GM23248 (cell line): ENCODE data around the gene TMIGD3. TPM values are rescaled to one million over a fixed set of nuclear protein-coding genes. Genes with fewer than 3 reads are reported as not detected.

ENCODE experiments used
- DNase-seq: peaks from one replicate; pipeline ENCODE4 v3.0.0-alpha.2; 2015
- H2AFZ ChIP-seq: fragments of 200-600 bp; sonication (generic); 2 replicates; pipeline ENCODE4 v1.6.1; 2016; ENCODE audit warnings: antibody characterized with exemption
- H3F3A ChIP-seq: fragments of 200-600 bp; sonication (generic); 2 replicates; pipeline ENCODE4 v1.6.1; 2016; ENCODE audit warnings: mild to moderate bottlenecking, antibody characterized with exemption, mixed run types; ENCODE audit not compliant: insufficient read depth
- H3K27ac ChIP-seq: fragments of 200-600 bp; sonication (generic); 2 replicates; pipeline ENCODE4 v1.5.1; 2016; ENCODE audit warnings: mild to moderate bottlenecking
- H3K27me3 ChIP-seq: fragments of 200-600 bp; sonication (generic); replicated peaks from 2 replicates; pipeline ENCODE4 v1.6.1; 2016; ENCODE audit warnings: mild to moderate bottlenecking; ENCODE audit not compliant: insufficient read depth
- H3K36me3 ChIP-seq: fragments of 200-600 bp; sonication (generic); 2 replicates; pipeline ENCODE4 v1.6.1; 2016; ENCODE audit warnings: low read depth, mild to moderate bottlenecking
- H3K4me1 ChIP-seq: fragments of 200-600 bp; sonication (generic); 2 replicates; pipeline ENCODE4 v1.6.1; 2016; ENCODE audit warnings: mild to moderate bottlenecking; ENCODE audit not compliant: insufficient read depth
- H3K4me2 ChIP-seq: fragments of 200-600 bp; sonication (generic); one replicate; pipeline ENCODE4 v1.6.1; 2016; ENCODE audit warnings: mild to moderate bottlenecking; ENCODE audit not compliant: unreplicated experiment
- H3K4me3 ChIP-seq: fragments of 200-600 bp; sonication (generic); 2 replicates; pipeline ENCODE4 v1.5.1; 2016; ENCODE audit warnings: mild to moderate bottlenecking
- H3K79me2 ChIP-seq: fragments of 200-600 bp; sonication (generic); 2 replicates; pipeline ENCODE4 v1.6.1; 2016; ENCODE audit warnings: mild to moderate bottlenecking; ENCODE audit not compliant: insufficient read depth
- H3K9ac ChIP-seq: fragments of 200-600 bp; sonication (generic); 2 replicates; pipeline ENCODE4 v1.6.1; 2016; ENCODE audit warnings: mild to moderate bottlenecking
- H3K9me2 ChIP-seq: fragments of 200-600 bp; sonication (generic); 2 replicates; pipeline ENCODE4 v1.6.1; 2016; ENCODE audit warnings: mixed run types, mild to moderate bottlenecking, moderate library complexity; ENCODE audit not compliant: insufficient read depth
- H3K9me3 ChIP-seq: fragments of 200-600 bp; sonication (generic); one replicate; pipeline ENCODE4 v1.6.1; 2017; ENCODE audit warnings: low read depth
- H4K20me1 ChIP-seq: fragments of 200-600 bp; sonication (generic); 2 replicates; pipeline ENCODE4 v1.6.0; 2016; ENCODE audit not compliant: insufficient read depth
- EZH2 ChIP-seq: fragments of 200-600 bp; sonication (generic); IDR thresholded peaks from 2 replicates; pipeline ENCODE4 v1.6.1; 2018; ENCODE audit warnings: antibody characterized with exemption, mild to moderate bottlenecking; ENCODE audit not compliant: insufficient read depth, poor library complexity, severe bottlenecking
- EZH2phosphoT487 ChIP-seq: fragments of 200-600 bp; sonication (generic); IDR thresholded peaks from 2 replicates; pipeline ENCODE4 v1.6.1; 2018; ENCODE audit warnings: antibody characterized with exemption, moderate library complexity, mild to moderate bottlenecking, low read depth; ENCODE audit not compliant: insufficient read depth
- whole genome bisulfite sequencing, 2 experiments: methylation state at CpG; one replicate each; pipeline ENCODE4 v1.1.6; 2015 to 2017; ENCODE audit warnings: low lambda C conversion rate in 2 of 2, low coverage in 1 of 2; ENCODE audit errors: missing lambda C conversion rate in 2 of 2; 5-methylcytosine and 5-hydroxymethylcytosine counted together
- in situ Hi-C: fragments of 300-500 bp; cut with MboI; formaldehyde crosslinking; loops from 2 replicates; pipeline ENCODE4 v1.15.0; 2020
- polyA plus RNA-seq: library from polyadenylated mRNA; unstranded; fragments of >200 nt; fragmentation: Nextera tagmentation; extraction: Ambion mirVana; gene quantifications from 2 replicates; pipeline ENCODE4 v1.2.1, GENCODE V29; 2016
- total RNA-seq: library from RNA; depleted of rRNA; stranded (reverse); fragments of >200 nt; shearing (Covaris generic); gene quantifications from 2 replicates; pipeline ENCODE4 v1.2.3, GENCODE V29; 2014

The TMIGD3 gene
- total and polyA plus RNA-seq, 2 experiments from 2014 or later, result not detected

GRCh38 chr1:111455642-111456031 is 47.8 kb downstream of the TMIGD3 start:
- in situ Hi-C loops, result no loop called here
- Histone ChIP-seq H3K79me2 (peaks cover 54% of the 10 kb centered on the region), H3K9ac (no peak overlapping the region), H3K4me1 (peaks cover 8% of the 10 kb centered on the region), H3K4me2 (no peak overlapping the region), H3F3A (0 out of 2 replicates have a peak, but pooled peaks cover 3% of the 10 kb centered on the region), H3K36me3 (peaks cover 64% of the 10 kb centered on the region), H3K4me3 (no peak overlapping the region), H4K20me1 (no peaks in the 10 kb centered on the region), H3K27me3 (no peaks in the 10 kb centered on the region), H3K27ac (no peak overlapping the region), H3K9me2 (no peaks in the 10 kb centered on the region), H2AFZ (no peak overlapping the region), H3K9me3 (no peaks in the 10 kb centered on the region)
- TF ChIP-seq EZH2phosphoT487 (no peak), EZH2 (no peak)
- no peak for DNase-seq
- WGBS, 2 experiments, result 97 to 98% methylated on average over 3 of the region's 3 CpGs

GRCh38 chr1:111454859-111455641 is 48.4 kb downstream of the TMIGD3 start:
- no peak overlapping the region for H3K9ac ChIP-seq
- H3F3A ChIP-seq, result no peaks in the 10 kb centered on the region
- H2AFZ ChIP-seq, result no peak overlapping the region
- H4K20me1 ChIP-seq, result no peaks in the 10 kb centered on the region
- H3K27ac ChIP-seq, result no peak overlapping the region
- H3K4me2 ChIP-seq, result no peak overlapping the region
- H3K36me3 ChIP-seq, result peaks cover 59% of the 10 kb centered on the region
- WGBS, 2 experiments, result 83 to 88% methylated on average over 5 of the region's 5 CpGs
- H3K4me3 ChIP-seq, result no peak overlapping the region
- peaks cover 13% of the 10 kb centered on the region for H3K4me1 ChIP-seq
- in situ Hi-C loops, result no loop called here
- H3K79me2 ChIP-seq, result peaks cover 60% of the 10 kb centered on the region
- no peaks in the 10 kb centered on the region for H3K9me2 ChIP-seq
- peak; percentile 38 for DNase-seq
- TF ChIP-seq EZH2 (no peak), EZH2phosphoT487 (no peak)
- no peaks in the 10 kb centered on the region for H3K27me3 ChIP-seq
- H3K9me3 ChIP-seq, result no peaks in the 10 kb centered on the region

GRCh38 chr1:111453706-111454105 is 49.7 kb downstream of the TMIGD3 start:
- Histone ChIP-seq H3F3A (no peaks in the 10 kb centered on the region), H3K36me3 (peaks cover 47% of the 10 kb centered on the region), H3K9me2 (no peaks in the 10 kb centered on the region), H3K9me3 (no peaks in the 10 kb centered on the region), H3K4me2 (no peak overlapping the region), H3K4me3 (no peak overlapping the region), H3K27me3 (no peaks in the 10 kb centered on the region), H3K9ac (no peak overlapping the region), H3K4me1 (peaks cover 15% of the 10 kb centered on the region), H2AFZ (no peak overlapping the region), H3K79me2 (peaks cover 71% of the 10 kb centered on the region), H4K20me1 (no peaks in the 10 kb centered on the region), H3K27ac (no peak overlapping the region)
- TF ChIP-seq EZH2, result no peak
- no peak for TF ChIP-seq EZH2phosphoT487
- DNase-seq, result no peak
- 73 to 77% methylated on average over 3 of the region's 3 CpGs for WGBS, 2 experiments
- in situ Hi-C loops, result no loop called here

GRCh38 chr1:111452581-111452980 is 50.9 kb downstream of the TMIGD3 start:
- H3K9me2 ChIP-seq, result no peaks in the 10 kb centered on the region
- H3K4me2 ChIP-seq, result no peak overlapping the region
- peaks cover 82% of the 10 kb centered on the region for H3K79me2 ChIP-seq
- whole genome bisulfite sequencing, 2 experiments, result 78 to 82% methylated on average over 3 of the region's 3 CpGs
- TF ChIP-seq EZH2 (no peak), EZH2phosphoT487 (no peak)
- H4K20me1 ChIP-seq, result no peaks in the 10 kb centered on the region
- H3K9ac ChIP-seq, result no peak overlapping the region
- H3K27me3 ChIP-seq, result no peaks in the 10 kb centered on the region
- in situ Hi-C loops, result no loop called here
- no peak for DNase-seq
- H3K4me1 ChIP-seq, result peaks cover 15% of the 10 kb centered on the region
- H3K27ac ChIP-seq, result no peak overlapping the region
- no peaks in the 10 kb centered on the region for H3F3A ChIP-seq
- H3K9me3 ChIP-seq, result no peaks in the 10 kb centered on the region
- H3K4me3 ChIP-seq, result no peak overlapping the region
- H3K36me3 ChIP-seq, result peaks cover 36% of the 10 kb centered on the region
- H2AFZ ChIP-seq, result no peak overlapping the region
